Sigmoid colon (tissue), 4 donors: ENCODE data around the gene STAG3.

Source experiments
- CTCF ChIP-seq, 4 experiments: fragments of 450-650 bp in 3 of 4; fragments of 200-600 bp in 1 of 4; IDR thresholded peaks; one replicate each; pipeline ENCODE4 v1.5.1; 2016 to 2019; ENCODE audit warnings: antibody characterized with exemption in 4 of 4, mild to moderate bottlenecking in 3 of 4, moderate library complexity in 2 of 4
- POLR2AphosphoS5 ChIP-seq, 4 donors: sonication (generic); formaldehyde crosslinking; IDR thresholded peaks; one replicate each; pipeline ENCODE4 v1.6.1; 2017; ENCODE audit warnings: antibody characterized with exemption in 4 of 4

GRCh38 chr7:100173806-100174495 lies 3.8 kb upstream of the STAG3 start:
- TF ChIP-seq CTCF (IDR thresholded peaks at IDR 0.05) (no peak), POLR2AphosphoS5 (IDR thresholded peaks at IDR 0.05) (no peak)
